ENCODE data around the gene THSD4. TPM values are rescaled to one million over a fixed set of nuclear protein-coding genes. Genes with fewer than 3 reads are reported as not detected.

Gene THSD4
- total and polyA plus RNA-seq, 2 of the 8 experiments (the other 6 are each of a cell fraction or from before 2014, with no cell fraction given) = 2.5 to 6.2 TPM

GRCh38 chr15:71103102-71103676 is 12.1 kb upstream of the THSD4 start:
- ChIA-PET POLR2A (ENCODE audit: partially characterized antibody) (no interaction called here), CTCF (ENCODE audit: partially characterized antibody) (interaction anchor here (0.6 to 2.5 kb wide), 11 partner anchors 9 to 734 kb away, joined by 3 to 15 read pairs (median 3); no protein-coding TSS in a partner anchor)
- no peaks in the 10 kb centered on the region for H4K20me1 ChIP-seq (replicated peaks in 1 of 2; ENCODE audit: control insufficient read depth in 1 of 2, insufficient read depth in 2 of 2, low read length in 2 of 2)
- H2BK12ac ChIP-seq (ENCODE audit: low read depth, low read length) = no peak overlapping the region
- no peaks in the 10 kb centered on the region for H3K79me1 ChIP-seq (ENCODE audit: low read depth, low read length)
- H3K9me3 ChIP-seq (ENCODE audit: insufficient read depth in 2 of 2, low read depth in 1 of 2, low read length in 1 of 2) = no peaks in the 10 kb centered on the region
- no peak overlapping the region for H3K4me2 ChIP-seq (ENCODE audit: insufficient read depth in 1 of 2, low read depth in 2 of 2, low read length in 2 of 2)
- DNase-seq (ENCODE audit: low read depth in 1 of 2, low spot score in 2 of 2) (peak in 1 of 2 experiments; percentile 34), FAIRE-seq (peak; percentile 68)
- TF ChIP-seq, protein P1, sequence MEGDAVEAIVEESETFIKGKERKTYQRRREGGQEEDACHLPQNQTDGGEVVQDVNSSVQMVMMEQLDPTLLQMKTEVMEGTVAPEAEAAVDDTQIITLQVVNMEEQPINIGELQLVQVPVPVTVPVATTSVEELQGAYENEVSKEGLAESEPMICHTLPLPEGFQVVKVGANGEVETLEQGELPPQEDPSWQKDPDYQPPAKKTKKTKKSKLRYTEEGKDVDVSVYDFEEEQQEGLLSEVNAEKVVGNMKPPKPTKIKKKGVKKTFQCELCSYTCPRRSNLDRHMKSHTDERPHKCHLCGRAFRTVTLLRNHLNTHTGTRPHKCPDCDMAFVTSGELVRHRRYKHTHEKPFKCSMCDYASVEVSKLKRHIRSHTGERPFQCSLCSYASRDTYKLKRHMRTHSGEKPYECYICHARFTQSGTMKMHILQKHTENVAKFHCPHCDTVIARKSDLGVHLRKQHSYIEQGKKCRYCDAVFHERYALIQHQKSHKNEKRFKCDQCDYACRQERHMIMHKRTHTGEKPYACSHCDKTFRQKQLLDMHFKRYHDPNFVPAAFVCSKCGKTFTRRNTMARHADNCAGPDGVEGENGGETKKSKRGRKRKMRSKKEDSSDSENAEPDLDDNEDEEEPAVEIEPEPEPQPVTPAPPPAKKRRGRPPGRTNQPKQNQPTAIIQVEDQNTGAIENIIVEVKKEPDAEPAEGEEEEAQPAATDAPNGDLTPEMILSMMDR (IDR thresholded peaks at IDR 0.05; ENCODE audit: control extremely low read depth in 1 of 3, insufficient read depth in 1 of 3, low read depth in 1 of 3, low read length in 3 of 3) = peak; percentile 46 to 58 (median 56)
- TF ChIP-seq ASH2L (IDR thresholded peaks at IDR 0.05; ENCODE audit: low read length) (no peak), RAD21 (IDR thresholded peaks at IDR 0.05 in 1 of 2, conservative IDR thresholded peaks at IDR 0.05 in 1 of 2; ENCODE audit: low read depth in 2 of 2, low read length in 2 of 2) (peak; percentile 52 to 58)
- H3K27me3 ChIP-seq (replicated peaks in 1 of 4; ENCODE audit: control insufficient read depth in 3 of 4, extremely low read depth in 1 of 4, insufficient read depth in 3 of 4, low read length in 3 of 4) = peaks cover 0 to 1% (median 0%) of the 10 kb centered on the region in 4 experiments; a peak in 1 of 7 replicates
- H3K4me1 ChIP-seq (replicated peaks in 1 of 4; ENCODE audit: control insufficient read depth in 3 of 4, insufficient read depth in 4 of 4, low read length in 3 of 4) = peaks cover 0 to 2% (median under 1%) of the 10 kb centered on the region in 4 experiments; a peak in 2 of 7 replicates
- H2BK5ac ChIP-seq (ENCODE audit: low read depth, low read length) = no peak overlapping the region
- H4K8ac ChIP-seq (ENCODE audit: extremely low read depth, insufficient read depth, low read length) = no peak overlapping the region
- no peak overlapping the region for H2AK5ac ChIP-seq (ENCODE audit: low read depth, low read length)
- H3K79me2 ChIP-seq (ENCODE audit: control insufficient read depth in 1 of 2, insufficient read depth in 2 of 2, low read length in 2 of 2) = no peaks in the 10 kb centered on the region
- H2BK15ac ChIP-seq (ENCODE audit: low read length) = peak overlapping the region; percentile 62; the same call in 1 of the 2 replicates
- H2AFZ ChIP-seq (ENCODE audit: low read length) = peak overlapping the region; percentile 33; the same call in 1 of the 2 replicates
- no peak overlapping the region for H3K18ac ChIP-seq (ENCODE audit: extremely low read depth, low read length)
- no peak overlapping the region for H3K23ac ChIP-seq (ENCODE audit: insufficient read length)
- H3K14ac ChIP-seq (ENCODE audit: insufficient read length) = no peak overlapping the region
- no peak overlapping the region for H4K5ac ChIP-seq (ENCODE audit: insufficient read length, low read depth, low read length)
- no peaks in the 10 kb centered on the region for H3K23me2 ChIP-seq (ENCODE audit: low read depth, low read length)
- no peak overlapping the region for H2BK120ac ChIP-seq (replicated peaks; ENCODE audit: low read depth, low read length)
- WGBS, 2 experiments (ENCODE audit: extremely low coverage in 1 of 2, insufficient coverage in 1 of 2, insufficient read length in 1 of 2, insufficient replicate concordance in 2 of 2, low coverage in 1 of 2, low lambda C conversion rate in 2 of 2, missing lambda C conversion rate in 1 of 2) = 87% methylated on average over 2 of the region's 2 CpGs; no CpG with 5 or more reads in 1 of the 2 experiments
- H3K56ac ChIP-seq (replicated peaks; ENCODE audit: insufficient read length, low read depth, low read length) = no peak overlapping the region
- no peak overlapping the region for H3K4ac ChIP-seq (replicated peaks; ENCODE audit: insufficient read length, low read depth, low read length)
- no peak overlapping the region for H4K91ac ChIP-seq (replicated peaks; ENCODE audit: insufficient read length, low read length)
- H3K36me3 ChIP-seq (ENCODE audit: control insufficient read depth in 2 of 4, insufficient read depth in 4 of 4, low read length in 3 of 4) = no peaks in the 10 kb centered on the region
- H2BK20ac ChIP-seq (ENCODE audit: low read length) = no peak overlapping the region
- no peak overlapping the region for H3K9ac ChIP-seq (replicated peaks in 1 of 4; ENCODE audit: extremely low read depth in 1 of 4, low read depth in 3 of 4, low read length in 3 of 4)
- no peak overlapping the region for H3K27ac ChIP-seq (ENCODE audit: low read depth, low read length)
- H3K4me3 ChIP-seq (ENCODE audit: extremely low read depth in 1 of 4, insufficient read depth in 2 of 4, low read depth in 3 of 4, low read length in 4 of 4) = no peak overlapping the region

Measured in H1 (cell line).